Cardiac fibroblast (primary cell): ENCODE data around the gene NXF1.
A peak's percentile ranks its signal among the peaks of the same experiment; 100 is the strongest.

ENCODE experiments used
- DNase-seq, 2 donors: peaks; one replicate each; pipeline versions ENCODE4 v3.0.0 to v3.0.0-alpha.2; 2010; ENCODE audit warnings: low read depth in 2 of 2
- H3K4me3 ChIP-seq, 2 donors: replicated peaks in 1 of 2; 1 replicate in 1 of 2; 2 replicates in 1 of 2; pipeline ENCODE4 v1.5.1; 2011; ENCODE audit warnings: low read depth in 2 of 2, low read length in 2 of 2, mild to moderate bottlenecking in 2 of 2, moderate library complexity in 1 of 2
- CTCF ChIP-seq: IDR thresholded peaks from one replicate; pipeline ENCODE4 v1.5.1; 2011; ENCODE audit warnings: low read depth, mild to moderate bottlenecking, low read length, inconsistent platforms

The NXF1 gene

GRCh38 chr11:62794201-62794775 lies 11.0 kb downstream of the NXF1 start:
- TF ChIP-seq CTCF, result no peak
- DNase-seq, result no peak
- H3K4me3 ChIP-seq, result no peak overlapping the region

DNA sequence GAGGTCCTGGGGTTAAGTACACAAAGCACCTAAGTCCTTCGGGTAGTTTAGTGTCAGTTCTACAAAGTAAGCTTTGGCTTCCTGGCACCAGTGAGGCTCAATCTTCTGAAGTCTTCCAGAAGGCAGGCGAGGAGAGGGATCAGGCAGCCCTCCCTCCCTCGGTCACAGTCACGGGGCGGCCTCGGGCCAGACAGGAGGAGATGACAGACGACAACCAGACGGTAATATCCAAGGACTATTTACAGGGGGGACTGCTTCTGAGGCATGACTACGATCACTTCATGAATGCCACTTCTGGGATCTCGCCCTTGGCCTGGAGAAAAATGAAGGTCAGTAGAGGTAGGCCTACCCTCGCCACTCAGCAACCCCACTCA lies 13.1 kb downstream of the NXF1 start:
- H3K4me3 ChIP-seq, result peak overlapping the region in 1 of 2 donors; percentile 95
- DNase-seq, result no peak
- TF ChIP-seq CTCF, result no peak

- DNase-seq, result peak; percentile 74 to 85
- no peak for TF ChIP-seq CTCF
- H3K4me3 ChIP-seq, result peak within 1 kb of the TSS; percentile 92 to 95
Measured at GRCh38 chr11:62791501-62792201, 13.6 kb downstream of the NXF1 start, which contains the start of gene TMEM223. Gene TMEM223 (minus strand): TSS chr11:62792006. CDS start chr11:62791994, 12 bp downstream.

GRCh38 chr11:62789576-62789975 lies 15.7 kb downstream of the NXF1 start:
- no peak for DNase-seq
- H3K4me3 ChIP-seq, result no peak overlapping the region
- TF ChIP-seq CTCF, result no peak

- DNase-seq, result no peak
- no peak for TF ChIP-seq CTCF
- no peak overlapping the region for H3K4me3 ChIP-seq
Measured at GRCh38 chr11:62788991-62789390, 16.2 kb downstream of the NXF1 start.

- peak; percentile 98 to 99 for DNase-seq
- TF ChIP-seq CTCF, result peak; percentile 73
- peak within 1 kb of the TSS; percentile 82 to 95 for H3K4me3 ChIP-seq
Measured at GRCh38 chr11:62787005-62787759, 18.1 kb downstream of the NXF1 start, which contains the start of gene TMEM179B. Gene TMEM179B (plus strand): TSS chr11:62787402. CDS start chr11:62787432, 30 bp downstream.
